Measurements from ENCODE around the gene LY6G6F. TPM values are rescaled to one million over a fixed set of nuclear protein-coding genes. Genes with fewer than 3 reads are reported as not detected.

LY6G6F gene
- total RNA-seq, 2 experiments from 2014 or later = not detected

DNA sequence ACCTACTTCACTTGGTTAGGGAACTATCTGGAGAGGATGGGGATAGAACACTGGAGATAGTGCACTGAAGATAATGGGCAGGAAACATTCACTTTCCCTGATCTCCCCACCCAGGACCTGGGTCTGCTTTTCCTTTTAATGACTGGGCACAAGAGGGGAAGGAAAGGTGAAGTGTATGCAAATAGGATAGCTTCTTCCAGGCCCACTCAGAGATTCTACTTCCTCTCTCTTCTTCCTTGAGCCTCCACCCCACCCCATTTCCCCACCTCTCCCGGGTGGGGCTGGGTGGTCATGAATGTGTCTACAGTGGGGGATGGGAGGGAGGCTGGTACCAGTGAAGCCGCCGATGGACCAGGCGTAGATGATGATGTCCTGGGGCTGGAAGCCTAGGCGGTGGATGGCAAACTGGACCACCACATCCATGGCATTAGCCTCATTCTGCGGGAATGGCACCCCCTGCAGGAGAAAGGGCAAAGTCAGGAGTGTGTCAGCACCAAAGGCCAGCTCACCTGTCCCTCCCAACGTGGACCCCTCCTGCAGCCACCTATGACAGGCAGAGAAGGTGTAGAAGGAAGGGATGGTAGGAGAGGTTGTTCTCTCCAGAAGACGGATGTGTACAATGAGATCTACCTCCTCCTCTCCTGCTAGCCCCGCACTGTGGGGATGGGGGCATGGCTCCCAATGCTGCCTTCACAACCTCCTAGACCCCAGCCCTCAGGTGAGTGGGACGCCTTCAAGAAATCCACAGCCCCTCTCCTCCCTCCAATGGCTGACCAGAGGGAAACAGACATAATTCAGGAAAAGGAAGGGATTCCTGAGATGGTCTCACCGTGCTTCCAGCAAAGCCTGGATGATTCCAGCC, 17.2 kb upstream of the LY6G6F start:
- POLR2A ChIA-PET = no interaction called here
- peak; percentile 42 for ATAC-seq

DNA sequence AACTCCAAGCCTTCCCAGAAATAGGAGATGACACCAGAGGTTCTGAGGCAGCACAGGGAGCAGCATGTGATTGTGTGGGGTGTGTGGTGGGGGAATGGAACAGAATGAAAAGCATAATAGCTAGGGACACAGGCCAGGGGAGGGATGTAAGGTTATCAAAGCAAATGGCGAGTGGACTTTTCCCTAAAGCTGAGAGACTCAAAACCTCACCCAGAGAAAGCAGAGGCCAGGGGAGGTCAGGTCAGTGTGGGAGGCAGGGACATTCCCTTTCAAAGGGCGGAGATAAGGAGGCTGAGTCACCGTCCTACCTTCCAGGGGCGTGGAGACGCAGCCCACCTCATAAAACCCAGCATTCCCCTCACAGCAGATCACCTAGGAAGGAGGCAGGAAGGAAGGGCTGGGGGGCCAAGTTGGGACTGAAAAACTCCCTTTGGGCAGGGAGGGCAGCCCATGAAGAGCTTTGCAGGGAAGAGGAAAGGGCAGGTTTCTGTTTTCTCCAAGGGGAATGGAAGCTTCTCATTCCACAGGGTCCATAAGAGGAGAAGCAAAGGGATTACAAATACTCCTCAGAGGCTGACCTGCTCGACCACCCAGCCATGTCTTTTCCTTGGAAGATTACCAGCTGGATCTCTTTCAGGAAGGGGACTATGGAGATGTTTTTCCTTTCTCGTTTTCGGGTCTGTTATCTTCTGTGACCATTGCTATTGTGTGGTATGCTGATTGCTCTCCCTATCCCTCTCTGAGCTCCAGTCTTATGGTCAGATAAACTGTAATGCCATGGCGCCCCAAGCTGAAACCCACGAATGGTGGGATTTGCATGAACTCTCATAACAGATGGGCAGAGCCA, 16.2 kb upstream of the LY6G6F start:
- intact Hi-C loops (cut with micrococcal nuclease) = no loop called here

More for the DNA sequence above, 17.2 kb upstream of the LY6G6F start:
- Mint-ChIP-seq H3K4me1 (ENCODE audit: low read depth) (peaks cover 5% of the 10 kb centered on the region), H3K27ac (peak overlapping the region; percentile 40), H3K9me3 (no peaks in the 10 kb centered on the region), H3K36me3 (ENCODE audit: low read depth) (peaks cover 17% of the 10 kb centered on the region), H3K4me3 (no peak overlapping the region), H3K27me3 (no peaks in the 10 kb centered on the region)
- CTCF ChIA-PET = interaction anchor here (0.7 to 2.3 kb wide), 12 partner anchors 9 to 145 kb away, joined by 3 to 9 read pairs (median 4); partner anchors contain the start of genes C6orf47 and LY6G6F
- TF ChIP-seq, protein P1, sequence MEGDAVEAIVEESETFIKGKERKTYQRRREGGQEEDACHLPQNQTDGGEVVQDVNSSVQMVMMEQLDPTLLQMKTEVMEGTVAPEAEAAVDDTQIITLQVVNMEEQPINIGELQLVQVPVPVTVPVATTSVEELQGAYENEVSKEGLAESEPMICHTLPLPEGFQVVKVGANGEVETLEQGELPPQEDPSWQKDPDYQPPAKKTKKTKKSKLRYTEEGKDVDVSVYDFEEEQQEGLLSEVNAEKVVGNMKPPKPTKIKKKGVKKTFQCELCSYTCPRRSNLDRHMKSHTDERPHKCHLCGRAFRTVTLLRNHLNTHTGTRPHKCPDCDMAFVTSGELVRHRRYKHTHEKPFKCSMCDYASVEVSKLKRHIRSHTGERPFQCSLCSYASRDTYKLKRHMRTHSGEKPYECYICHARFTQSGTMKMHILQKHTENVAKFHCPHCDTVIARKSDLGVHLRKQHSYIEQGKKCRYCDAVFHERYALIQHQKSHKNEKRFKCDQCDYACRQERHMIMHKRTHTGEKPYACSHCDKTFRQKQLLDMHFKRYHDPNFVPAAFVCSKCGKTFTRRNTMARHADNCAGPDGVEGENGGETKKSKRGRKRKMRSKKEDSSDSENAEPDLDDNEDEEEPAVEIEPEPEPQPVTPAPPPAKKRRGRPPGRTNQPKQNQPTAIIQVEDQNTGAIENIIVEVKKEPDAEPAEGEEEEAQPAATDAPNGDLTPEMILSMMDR (IDR thresholded peaks at IDR 0.05) = no peak
- intact Hi-C loops (cut with micrococcal nuclease) = no loop called here
- peak; percentile 28 for DNase-seq

DNA sequence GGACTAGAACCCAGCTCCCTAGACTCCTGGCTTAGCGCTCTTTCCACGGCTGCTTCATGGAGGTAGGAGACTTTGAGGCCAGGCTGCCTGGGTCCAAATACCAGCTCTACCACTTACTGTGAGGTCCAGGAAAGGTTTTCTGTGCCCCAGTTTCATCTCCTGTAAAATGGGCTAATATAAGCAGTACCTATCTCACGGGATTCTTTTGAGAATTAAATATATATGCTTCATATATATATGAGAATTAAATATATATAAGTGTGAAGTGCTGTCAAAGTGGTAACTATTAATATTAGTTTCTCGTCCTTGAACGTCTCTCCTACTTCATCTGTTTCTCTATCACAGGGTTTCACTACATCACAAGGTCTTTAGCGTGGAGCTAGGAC, 15.6 kb upstream of the LY6G6F start:
- no peaks in the 10 kb centered on the region for H3K9me3 Mint-ChIP-seq
- no peak for ATAC-seq
- H3K4me1 Mint-ChIP-seq (ENCODE audit: low read depth) = peaks cover 5% of the 10 kb centered on the region
- DNase-seq = no peak
- no peak overlapping the region for H3K4me3 Mint-ChIP-seq
- no peaks in the 10 kb centered on the region for H3K27me3 Mint-ChIP-seq
- peaks cover 17% of the 10 kb centered on the region for H3K36me3 Mint-ChIP-seq (ENCODE audit: low read depth)
- intact Hi-C loops (cut with micrococcal nuclease) = no loop called here
- TF ChIP-seq, protein P1 (IDR thresholded peaks at IDR 0.05) = no peak
- H3K27ac Mint-ChIP-seq = no peak overlapping the region
- ChIA-PET POLR2A (interaction anchor here (0.7 to 2.4 kb wide), 5 partner anchors 17 to 49 kb away, joined by 3 to 6 read pairs (median 3); partner anchors contain the start of gene MSH5), CTCF (interaction anchor here (1.1 to 2.3 kb wide), 8 partner anchors 9 to 139 kb away, joined by 3 to 9 read pairs (median 5); partner anchors contain the start of gene LY6G5C)

More for the DNA sequence above, 16.2 kb upstream of the LY6G6F start:
- peaks cover 17% of the 10 kb centered on the region for H3K36me3 Mint-ChIP-seq (ENCODE audit: low read depth)
- H3K4me1 Mint-ChIP-seq (ENCODE audit: low read depth) = peaks cover 5% of the 10 kb centered on the region
- CTCF ChIA-PET = interaction anchor here (0.7 to 2.3 kb wide), 12 partner anchors 9 to 146 kb away, joined by 3 to 9 read pairs (median 4); partner anchors contain the start of genes LY6G5C and LY6G6F
- H3K9me3 Mint-ChIP-seq = no peaks in the 10 kb centered on the region
- no peaks in the 10 kb centered on the region for H3K27me3 Mint-ChIP-seq
- ATAC-seq (no peak), DNase-seq (no peak)
- no peak overlapping the region for H3K4me3 Mint-ChIP-seq
- POLR2A ChIA-PET = interaction anchor here (0.7 to 1.2 kb wide), 4 partner anchors 17 to 21 kb away, joined by 3 to 5 read pairs (median 3); no protein-coding TSS in a partner anchor
- TF ChIP-seq, protein P1 (IDR thresholded peaks at IDR 0.05) = no peak
- peak overlapping the region; percentile 40 for H3K27ac Mint-ChIP-seq

DNA sequence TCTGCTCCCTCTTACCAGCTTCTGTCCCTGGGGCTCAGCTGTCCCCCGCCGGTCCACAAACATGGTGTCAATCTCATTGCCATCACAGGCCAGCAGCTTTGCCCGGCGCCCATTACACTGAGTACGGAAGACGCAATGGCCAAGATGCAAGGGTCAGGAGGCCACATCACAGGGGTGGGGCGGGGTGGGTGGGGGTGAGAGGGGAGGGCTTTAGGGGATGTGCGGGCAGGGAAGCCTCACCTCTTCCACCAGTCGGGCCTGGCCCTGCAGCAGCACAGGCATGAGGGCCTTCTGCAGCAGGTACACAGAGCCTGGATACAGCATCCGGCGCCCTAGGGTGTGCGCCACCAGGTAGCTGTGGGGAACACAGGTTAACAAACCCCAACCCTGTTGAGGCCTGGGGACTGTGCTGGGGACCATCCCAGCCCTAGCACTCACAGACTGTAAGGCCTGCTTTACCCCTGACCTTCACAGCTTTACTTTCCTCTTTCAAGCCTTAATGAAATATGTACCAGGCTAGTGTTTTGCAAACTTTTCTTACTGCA, 15.0 kb upstream of the LY6G6F start:
- Mint-ChIP-seq H3K27ac (no peak overlapping the region), H3K27me3 (no peaks in the 10 kb centered on the region), H3K4me3 (no peak overlapping the region), H3K9me3 (no peaks in the 10 kb centered on the region), H3K36me3 (ENCODE audit: low read depth) (peaks cover 14% of the 10 kb centered on the region), H3K4me1 (ENCODE audit: low read depth) (peaks cover 5% of the 10 kb centered on the region)
- TF ChIP-seq, protein P1 (IDR thresholded peaks at IDR 0.05) = no peak
- DNase-seq (no peak), ATAC-seq (no peak)
- CTCF ChIA-PET = interaction anchor here (1.4 to 2.3 kb wide), 4 partner anchors 9 to 78 kb away, joined by 4 to 9 read pairs (median 8); partner anchors contain the start of gene LY6G5C
- POLR2A ChIA-PET = interaction anchor here (0.7 to 2.4 kb wide), 5 partner anchors 10 to 48 kb away, joined by 3 to 6 read pairs (median 3); partner anchors contain the start of gene MSH5
- intact Hi-C loops (cut with micrococcal nuclease) = no loop called here

All from activated CD8-positive, alpha-beta T cell treated with anti-CD3 and anti-CD28 coated beads for 36 hours (primary cell).